B cell (primary cell): ENCODE data around the gene KLF7.

Experiments used
- EZH2 ChIP-seq: IDR thresholded peaks from 2 replicates; pipeline ENCODE4 v1.6.1; 2012; ENCODE audit warnings: borderline replicate concordance, low read depth, mild to moderate bottlenecking, moderate library complexity, low read length; ENCODE audit not compliant: insufficient read depth, poor library complexity, severe bottlenecking
- TF ChIP-seq, protein P1 (sequence below): fragments of 200-600 bp; IDR thresholded peaks from one replicate; pipeline ENCODE4 v1.8.0; 2022; ENCODE audit warnings: antibody characterized with exemption, mild to moderate bottlenecking

DNA sequence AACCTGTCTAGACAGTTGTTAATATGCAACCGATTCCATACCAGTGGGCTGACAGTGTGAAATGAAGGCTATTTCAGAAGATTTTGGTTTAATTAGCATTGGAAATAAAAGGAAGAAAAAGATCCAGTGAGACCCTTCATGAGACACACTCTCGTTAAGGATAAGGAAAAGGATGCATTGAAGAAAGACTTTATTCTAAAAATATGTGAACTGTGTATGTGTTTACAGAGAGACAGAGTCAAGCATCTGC lies 2.1 kb downstream of the KLF7 start:
- TF ChIP-seq, protein P1, sequence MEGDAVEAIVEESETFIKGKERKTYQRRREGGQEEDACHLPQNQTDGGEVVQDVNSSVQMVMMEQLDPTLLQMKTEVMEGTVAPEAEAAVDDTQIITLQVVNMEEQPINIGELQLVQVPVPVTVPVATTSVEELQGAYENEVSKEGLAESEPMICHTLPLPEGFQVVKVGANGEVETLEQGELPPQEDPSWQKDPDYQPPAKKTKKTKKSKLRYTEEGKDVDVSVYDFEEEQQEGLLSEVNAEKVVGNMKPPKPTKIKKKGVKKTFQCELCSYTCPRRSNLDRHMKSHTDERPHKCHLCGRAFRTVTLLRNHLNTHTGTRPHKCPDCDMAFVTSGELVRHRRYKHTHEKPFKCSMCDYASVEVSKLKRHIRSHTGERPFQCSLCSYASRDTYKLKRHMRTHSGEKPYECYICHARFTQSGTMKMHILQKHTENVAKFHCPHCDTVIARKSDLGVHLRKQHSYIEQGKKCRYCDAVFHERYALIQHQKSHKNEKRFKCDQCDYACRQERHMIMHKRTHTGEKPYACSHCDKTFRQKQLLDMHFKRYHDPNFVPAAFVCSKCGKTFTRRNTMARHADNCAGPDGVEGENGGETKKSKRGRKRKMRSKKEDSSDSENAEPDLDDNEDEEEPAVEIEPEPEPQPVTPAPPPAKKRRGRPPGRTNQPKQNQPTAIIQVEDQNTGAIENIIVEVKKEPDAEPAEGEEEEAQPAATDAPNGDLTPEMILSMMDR: no peak
- no peak for TF ChIP-seq EZH2
